ENCODE data around the gene CCR5.
"Not testable (repeated sequence)": the region's sequence is repeated elsewhere in the genome, so short reads cannot be mapped to it uniquely, and the experiment has no call there.

Gene CCR5

DNA sequence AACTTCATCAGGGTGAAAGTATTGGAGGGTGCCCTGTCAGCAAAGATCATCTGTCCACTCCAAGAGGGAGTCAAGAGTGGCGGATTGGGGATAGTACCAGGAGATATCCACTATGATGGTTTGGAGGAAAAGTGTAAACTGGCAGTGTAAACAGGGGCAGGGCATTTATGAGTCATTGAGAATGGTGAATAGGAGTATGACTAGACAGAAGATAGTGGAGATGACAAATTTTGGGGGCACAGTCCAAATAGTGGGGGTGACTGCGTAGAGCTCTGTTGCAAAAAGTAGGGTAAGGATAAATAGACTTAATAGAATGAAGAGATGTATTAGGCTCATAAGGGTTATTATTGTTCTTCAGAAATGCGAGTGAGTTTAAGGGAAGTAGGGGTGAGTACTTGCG lies 18.1 kb downstream of the CCR5 start:
- DNase-seq, result not testable (repeated sequence)

GRCh38 chr3:46389306-46389705 lies 18.6 kb downstream of the CCR5 start:
- no peak for DNase-seq

DNA sequence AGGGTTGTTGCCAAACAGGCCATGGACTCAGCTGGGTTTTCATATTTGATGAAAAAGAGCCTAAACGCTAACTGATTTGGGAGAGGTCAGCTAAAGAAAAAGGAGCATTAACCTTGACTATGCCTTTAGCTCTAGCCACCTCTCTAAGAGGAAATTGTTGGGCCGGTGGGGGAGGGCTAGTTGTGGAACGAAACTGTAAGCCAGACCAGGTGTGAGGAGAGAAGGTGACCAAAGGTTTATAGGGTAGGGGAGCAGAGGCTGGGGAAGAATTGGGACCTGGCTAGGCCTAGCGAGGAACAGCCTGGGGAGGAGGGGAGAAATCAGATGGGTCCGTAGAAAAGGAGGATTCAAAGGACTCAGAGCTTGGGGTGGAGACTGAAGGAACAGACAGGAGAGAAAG lies 20.8 kb downstream of the CCR5 start:
- DNase-seq, result not testable (repeated sequence)

DNA sequence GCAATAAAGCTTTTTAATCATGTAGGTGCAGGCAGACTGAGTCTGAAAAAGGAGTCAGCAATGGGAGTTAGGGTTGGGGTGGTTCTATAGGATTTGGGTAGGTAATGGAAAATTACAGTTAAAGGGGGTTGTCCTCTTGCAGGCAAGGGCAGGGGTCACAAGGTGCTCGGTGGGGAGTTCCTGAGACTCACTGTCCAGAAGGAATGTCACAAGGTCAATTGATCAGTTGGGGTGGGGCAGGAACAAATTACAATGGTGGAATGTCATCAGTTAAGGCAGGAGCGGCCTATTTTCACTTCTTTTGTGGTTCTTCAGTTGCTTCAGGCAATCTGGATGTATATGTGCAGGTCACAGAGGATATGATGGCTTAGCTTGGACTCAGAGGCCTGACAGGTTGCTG lies 22.3 kb downstream of the CCR5 start:
- DNase-seq, result no peak

DNA sequence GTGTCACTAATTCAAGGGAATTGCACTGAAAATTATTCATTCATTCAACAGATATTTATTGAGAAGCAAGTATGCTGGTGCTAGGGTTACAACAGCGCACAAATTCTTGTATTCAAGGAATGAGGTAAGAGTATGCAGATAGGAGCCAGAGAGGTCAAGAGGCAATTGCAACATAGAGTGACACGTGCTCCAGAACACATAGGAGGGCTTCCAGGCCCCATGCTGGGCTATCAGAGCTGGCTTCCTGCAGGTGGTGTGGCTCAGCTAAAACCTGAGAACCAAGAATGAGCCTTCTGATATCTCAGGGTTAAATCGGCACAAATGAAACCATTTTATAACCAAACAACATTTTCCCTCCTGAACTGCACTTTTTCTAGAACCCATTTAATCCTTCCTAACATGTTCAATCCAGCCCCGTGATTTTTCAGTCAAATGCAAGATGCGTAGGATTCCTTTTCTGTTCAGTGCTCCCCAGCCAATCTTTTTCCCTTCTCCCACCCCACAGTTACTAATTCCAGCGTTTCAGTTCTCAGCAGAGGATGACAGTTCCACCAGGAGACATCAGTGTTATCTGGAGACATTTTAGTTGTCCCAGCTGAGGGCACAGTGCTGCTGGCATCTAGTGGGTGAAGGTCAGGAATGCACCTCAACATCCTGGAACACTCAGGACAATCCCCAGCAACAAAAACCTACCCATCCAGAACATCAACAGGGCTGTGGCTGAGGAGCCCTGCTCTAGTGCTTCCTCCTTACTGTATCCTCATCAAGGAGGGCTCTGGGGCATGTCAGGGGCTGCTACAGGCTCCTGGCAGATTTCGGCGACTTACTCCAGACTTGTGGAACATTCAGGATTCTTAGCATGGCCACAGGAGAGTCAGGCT lies 23.0 kb downstream of the CCR5 start:
- DNase-seq, result no peak

DNA sequence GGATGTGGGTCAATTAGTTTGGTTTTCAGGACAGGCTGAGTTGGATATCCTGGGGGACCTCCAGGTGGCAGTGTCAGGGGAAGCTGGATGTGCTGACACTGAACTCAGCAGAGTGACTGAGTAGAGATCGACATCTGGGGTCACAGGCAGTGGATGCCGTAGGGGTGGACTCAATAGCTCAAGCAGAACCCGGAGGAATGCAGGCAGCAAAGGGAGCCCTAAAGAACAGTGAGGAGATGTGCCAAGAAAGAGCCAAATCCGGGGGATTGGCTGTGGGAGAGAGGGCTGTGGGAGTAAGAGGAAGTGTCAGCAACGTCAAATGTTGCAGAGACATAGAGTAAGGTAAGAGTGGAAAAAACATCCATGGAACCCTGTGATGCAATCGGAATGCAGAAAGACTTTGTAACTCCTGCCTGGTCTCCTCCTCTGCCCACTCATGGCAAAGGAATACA lies 24.5 kb downstream of the CCR5 start:
- DNase-seq, result no peak

DNA sequence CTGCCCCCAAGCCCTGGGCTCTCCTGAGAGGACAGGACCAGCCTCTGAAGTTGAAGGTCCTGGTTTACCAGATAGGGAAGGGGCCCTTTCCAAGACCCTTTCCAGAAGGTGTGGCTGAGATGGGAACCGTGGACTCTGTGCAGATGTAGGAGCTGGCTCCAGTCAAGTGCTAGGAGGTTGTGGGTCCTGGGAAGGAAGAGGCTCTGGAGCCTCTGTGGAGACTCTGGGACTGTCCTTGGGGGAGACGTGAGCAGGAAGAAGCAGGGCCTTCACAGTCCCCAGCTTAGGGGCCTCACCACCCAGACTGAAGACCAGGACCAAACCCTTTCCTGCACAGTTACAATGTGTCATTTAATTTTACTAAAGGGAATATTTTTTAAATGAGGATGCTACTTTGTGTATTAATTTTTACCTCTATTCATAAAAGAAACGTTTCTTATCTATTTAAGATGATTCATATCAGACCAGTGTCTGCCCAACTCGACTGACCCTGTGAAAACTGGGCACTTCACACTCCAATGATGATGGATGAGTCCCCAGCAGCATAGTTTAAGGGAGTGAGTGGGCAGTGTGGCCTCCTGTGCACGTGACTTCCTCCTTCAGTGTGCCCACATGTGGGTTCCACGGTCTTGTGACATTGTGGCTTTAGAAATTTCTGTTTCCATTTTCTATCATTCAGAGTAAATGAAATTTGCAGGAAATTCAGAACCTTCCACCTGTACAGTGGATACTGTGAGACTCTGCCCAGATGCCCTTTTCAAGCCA lies 25.2 kb downstream of the CCR5 start:
- DNase-seq, result no peak

GRCh38 chr3:46397111-46397510 lies 26.4 kb downstream of the CCR5 start:
- DNase-seq, result no peak

GRCh38 chr3:46398186-46398955 lies 27.6 kb downstream of the CCR5 start:
- DNase-seq, result no peak

- no peak for DNase-seq
Observed at GRCh38 chr3:46399098-46399497, 28.4 kb downstream of the CCR5 start.

GRCh38 chr3:46399557-46399956 lies 28.8 kb downstream of the CCR5 start:
- no peak for DNase-seq

DNA sequence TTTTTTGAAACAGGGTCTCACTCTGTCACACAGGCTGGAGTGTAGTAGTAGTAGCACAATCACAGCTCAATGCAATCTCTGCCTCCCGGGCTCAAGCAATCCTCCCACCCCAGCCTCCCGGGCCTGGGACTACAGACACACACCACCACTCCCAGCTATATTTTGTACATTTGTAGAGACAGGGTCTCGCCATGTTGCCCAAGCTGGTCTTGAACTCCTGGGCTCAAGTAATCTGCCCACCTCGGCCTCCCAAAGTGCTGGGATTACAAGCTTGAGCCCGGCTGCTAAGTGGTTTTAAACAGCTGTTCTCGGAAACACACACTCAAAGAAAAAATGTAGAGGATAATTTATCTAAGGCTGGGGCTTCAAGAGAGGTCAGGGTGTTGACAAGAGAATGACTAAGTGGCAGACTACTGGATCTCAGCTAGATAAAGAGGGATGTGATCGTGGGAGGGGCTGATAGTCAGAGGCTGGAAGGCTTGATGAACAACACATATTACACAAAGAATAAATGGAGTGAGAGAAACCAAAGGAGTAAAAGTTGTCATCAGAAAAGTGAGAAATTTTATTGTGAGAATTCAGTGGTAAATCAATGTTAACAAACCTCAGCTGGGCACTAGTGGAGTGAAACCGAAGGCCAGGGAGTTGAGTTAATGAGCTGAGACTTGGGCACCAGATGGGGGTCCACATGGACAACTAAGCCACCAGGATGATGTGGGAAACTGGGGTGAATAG lies 29.4 kb downstream of the CCR5 start:
- DNase-seq, result no peak

- no peak for DNase-seq
Observed at GRCh38 chr3:46400846-46401245, 30.1 kb downstream of the CCR5 start.

DNA sequence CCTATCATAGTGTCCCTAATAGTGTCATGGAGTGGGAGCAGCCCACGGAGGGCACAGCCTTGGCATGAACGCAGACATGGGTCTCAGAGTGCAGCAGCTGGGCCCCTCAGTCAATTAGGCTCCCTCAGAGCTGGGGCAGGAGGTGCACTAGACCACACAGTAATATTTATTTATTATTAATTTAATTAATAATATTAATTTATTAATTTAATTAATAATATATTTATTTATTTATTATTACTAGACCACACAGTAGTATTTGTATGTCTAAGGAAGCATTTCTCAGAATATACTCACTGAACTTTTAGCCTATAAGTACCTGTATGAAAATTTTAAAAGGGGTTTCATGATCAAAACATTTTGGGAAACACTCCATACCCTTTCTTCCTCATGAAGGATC lies 30.8 kb downstream of the CCR5 start:
- DNase-seq, result no peak

GRCh38 chr3:46402902-46403301 lies 32.2 kb downstream of the CCR5 start:
- not testable (repeated sequence) for DNase-seq

- no peak for DNase-seq
Observed at GRCh38 chr3:46405301-46406019, 34.7 kb downstream of the CCR5 start.

DNA sequence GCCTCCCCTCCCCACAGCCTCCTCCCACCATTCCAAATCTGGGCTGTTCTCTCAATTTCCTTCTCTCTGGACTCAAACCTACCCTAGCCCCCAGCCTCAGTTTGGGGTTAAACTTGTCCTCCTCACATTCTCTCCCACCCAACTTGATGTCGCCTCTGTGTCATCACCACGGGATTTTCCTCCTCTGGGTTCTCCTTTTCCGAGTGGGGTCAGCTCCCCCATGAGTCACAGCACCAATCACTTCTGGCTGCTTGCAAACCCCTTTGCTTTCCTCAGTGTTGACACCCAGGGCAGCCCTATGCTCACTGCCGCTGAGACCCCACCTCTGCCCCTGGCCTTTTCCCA lies 35.7 kb downstream of the CCR5 start:
- no peak for DNase-seq

GRCh38 chr3:46406788-46407611 lies 36.3 kb downstream of the CCR5 start, which contains the start of the genes CCR5AS and CCRL2:
TSS of gene CCR5AS (minus strand) at chr3:46407066.
TSS of gene CCRL2 (plus strand) at chr3:46407259. CDS start at chr3:46408080, 821 bp downstream.
- DNase-seq, result no peak

DNA sequence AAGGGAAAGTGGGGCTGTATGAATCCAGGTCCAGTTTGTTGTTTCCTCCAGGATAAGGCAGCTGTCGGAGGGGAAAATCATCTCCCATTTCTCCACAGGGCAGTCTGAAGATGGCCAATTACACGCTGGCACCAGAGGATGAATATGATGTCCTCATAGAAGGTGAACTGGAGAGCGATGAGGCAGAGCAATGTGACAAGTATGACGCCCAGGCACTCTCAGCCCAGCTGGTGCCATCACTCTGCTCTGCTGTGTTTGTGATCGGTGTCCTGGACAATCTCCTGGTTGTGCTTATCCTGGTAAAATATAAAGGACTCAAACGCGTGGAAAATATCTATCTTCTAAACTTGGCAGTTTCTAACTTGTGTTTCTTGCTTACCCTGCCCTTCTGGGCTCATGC lies 37.2 kb downstream of the CCR5 start:
- no peak for DNase-seq

- no peak for DNase-seq
Observed at GRCh38 chr3:46408853-46409252, 38.1 kb downstream of the CCR5 start.

Data from activated gamma-delta T cell (primary cell).